Midbrain (tissue), 1 donor: ENCODE measurements around the gene FGF13.

Experiments
- DNase-seq: peaks from one replicate; lab custom pipeline; 2025; lab: John Stamatoyannopoulos, UW

Gene FGF13

DNA sequence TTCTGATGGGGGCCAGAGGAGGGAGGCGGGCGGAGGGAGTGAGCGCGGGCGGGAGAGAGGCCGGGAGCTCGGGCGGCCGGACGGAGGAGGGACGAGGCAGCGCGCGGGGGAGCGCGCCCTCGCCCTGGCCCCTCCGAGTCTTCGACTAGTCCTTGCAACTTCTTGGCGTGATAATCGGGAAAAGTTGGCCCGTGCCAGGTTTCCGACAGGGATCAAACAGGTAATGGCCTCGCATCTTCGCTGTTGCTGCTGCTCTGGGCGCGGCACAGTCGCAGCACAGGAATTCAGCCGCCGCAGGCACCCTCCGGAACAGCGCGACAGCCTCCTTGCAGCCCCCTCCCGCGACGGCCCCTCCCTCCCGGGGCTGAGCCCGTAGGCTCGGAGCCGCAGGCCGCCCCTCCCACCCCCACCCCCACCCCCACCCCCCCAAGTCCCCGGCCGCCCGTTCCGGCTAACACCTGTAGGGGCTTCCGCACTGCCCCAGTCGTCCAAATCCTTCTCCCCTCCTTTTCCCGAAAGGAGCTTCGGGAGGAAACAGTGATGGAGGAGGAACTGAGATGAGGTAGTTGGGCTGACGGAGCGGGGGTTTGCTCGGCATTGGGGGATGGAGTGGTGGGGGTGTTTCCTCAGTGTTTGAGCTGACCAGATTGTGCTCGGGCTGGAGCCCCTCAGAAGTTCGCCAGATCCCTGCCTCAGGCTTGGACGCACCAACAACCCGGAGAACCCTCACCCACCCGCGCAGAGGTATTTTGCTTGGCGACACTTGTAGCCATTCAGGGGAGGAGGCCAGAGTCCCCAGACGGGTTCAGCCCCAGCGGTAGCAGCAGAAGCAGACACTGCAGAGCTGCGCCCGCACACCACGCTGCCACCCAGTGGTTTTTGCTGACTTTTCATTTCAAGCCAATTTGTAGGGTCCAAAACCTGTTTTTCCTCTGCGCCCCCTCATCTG is at the start of gene FGF13:
FGF13 (minus strand) TSS at position 319 of the 949 bp plus-strand sequence. CDS start 714 bp downstream, outside the sequence.
- DNase-seq = no peak

GRCh38 chrX:138759217-138759943 is 47.9 kb upstream of the FGF13 start:
- no peak for DNase-seq

DNA sequence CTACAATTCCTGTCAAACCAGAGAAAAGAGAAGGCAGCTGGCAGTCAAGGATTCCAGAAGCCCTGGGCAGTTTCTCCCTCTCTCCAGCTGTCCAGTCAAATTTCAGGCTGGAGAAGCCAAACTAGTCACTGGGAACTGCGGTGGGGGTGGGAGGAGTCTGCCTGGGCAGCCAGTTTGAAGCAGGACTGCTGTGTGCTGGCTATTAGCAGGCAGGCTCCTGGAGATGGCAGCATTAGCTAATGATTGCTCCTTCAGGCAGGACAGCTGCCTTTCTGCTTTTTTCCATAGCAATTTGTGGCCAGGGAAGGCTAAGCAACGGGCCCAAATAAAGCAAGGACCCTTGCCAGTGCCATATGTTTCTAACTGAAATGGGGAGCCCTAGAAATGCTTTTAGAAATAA is 44.7 kb upstream of the FGF13 start:
- DNase-seq = peak; percentile 3

DNA sequence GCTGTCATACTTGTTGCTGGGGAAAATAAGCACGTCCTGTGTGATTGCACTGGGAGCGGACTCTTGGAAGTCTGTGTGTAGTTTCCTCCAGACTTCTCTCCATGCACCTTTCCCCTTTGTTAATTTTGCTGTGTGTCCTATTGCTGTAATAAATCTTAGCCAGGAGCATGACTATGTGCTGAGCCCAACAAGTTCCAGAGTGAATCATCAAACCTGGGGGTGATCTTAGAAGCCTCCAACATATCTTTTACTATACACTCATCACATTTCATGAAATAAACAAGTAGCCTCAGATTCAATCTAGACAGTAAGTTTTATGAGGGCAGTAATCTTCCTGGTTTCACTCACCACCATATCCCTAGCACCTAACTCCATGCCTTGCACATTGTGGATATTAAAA is 43.3 kb upstream of the FGF13 start:
- DNase-seq = no peak

- peak; percentile 8 for DNase-seq
These were observed 37.0 kb upstream of the FGF13 start for GRCh38 chrX:138748480-138748879.

DNA sequence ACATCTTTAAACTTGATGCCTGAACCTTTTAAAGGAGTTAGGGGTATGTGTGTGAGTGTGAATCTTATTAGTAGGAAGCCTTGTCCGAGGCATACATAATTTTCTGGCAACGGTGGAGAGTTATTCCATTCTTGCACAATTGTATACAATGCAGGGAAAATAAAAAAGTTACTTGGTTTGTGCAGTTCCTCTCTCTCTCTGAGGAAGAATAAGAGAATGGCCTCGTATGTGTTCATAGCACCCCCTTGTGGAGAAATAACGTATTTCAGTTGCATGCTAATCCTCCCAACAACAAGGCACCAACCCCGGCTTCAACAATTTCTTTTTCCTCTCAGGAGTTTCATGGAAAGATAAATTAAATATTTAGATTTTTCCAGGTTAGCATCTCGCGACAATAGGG is 33.7 kb upstream of the FGF13 start:
- DNase-seq = peak; percentile 70

DNA sequence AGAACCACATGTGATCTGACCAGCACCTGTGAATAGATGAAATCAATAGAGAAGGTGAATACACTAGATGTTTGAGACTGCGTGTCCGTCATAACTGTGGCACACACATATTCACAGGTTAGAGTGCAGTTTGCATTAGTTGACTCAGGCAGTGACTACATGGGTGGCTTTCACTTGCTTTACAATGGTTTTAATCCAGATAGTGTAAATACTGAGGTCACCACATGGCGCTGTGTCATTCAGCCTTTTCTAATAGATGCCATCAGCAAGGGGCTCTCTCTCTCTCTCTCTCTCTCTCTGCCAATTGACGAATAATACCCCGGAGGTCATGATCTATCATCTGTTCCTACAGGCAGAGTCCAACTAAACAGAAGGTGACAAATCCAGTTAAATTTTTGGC is 30.7 kb upstream of the FGF13 start:
- DNase-seq = no peak

DNA sequence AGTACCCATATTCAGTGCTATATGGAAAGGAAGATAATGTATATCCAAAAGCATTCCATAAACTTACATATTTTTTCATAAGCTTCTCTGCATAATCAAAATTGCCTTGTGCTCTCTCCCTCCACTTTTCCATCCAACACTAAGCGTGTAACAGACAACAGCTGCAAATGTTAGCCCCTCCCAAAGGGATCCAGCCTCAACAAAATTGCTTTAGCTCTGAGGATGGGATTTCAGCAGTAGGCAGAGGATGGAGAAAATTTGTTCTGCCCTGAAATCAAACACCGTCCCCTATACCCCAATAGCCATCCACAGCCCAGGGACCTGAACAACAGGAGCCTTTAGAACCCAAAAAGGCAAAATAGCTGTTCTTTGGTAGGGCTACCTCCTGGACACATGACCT is 28.8 kb upstream of the FGF13 start:
- no peak for DNase-seq

- DNase-seq = no peak
These were observed 11.8 kb upstream of the FGF13 start for GRCh38 chrX:138723301-138723700.

GRCh38 chrX:138719396-138719795 is 7.9 kb upstream of the FGF13 start:
- no peak for DNase-seq

- DNase-seq = no peak
These were observed 7.4 kb upstream of the FGF13 start for GRCh38 chrX:138718941-138719340.

- no peak for DNase-seq
These were observed 613 bp downstream of the FGF13 start for GRCh38 chrX:138710866-138711341.

DNA sequence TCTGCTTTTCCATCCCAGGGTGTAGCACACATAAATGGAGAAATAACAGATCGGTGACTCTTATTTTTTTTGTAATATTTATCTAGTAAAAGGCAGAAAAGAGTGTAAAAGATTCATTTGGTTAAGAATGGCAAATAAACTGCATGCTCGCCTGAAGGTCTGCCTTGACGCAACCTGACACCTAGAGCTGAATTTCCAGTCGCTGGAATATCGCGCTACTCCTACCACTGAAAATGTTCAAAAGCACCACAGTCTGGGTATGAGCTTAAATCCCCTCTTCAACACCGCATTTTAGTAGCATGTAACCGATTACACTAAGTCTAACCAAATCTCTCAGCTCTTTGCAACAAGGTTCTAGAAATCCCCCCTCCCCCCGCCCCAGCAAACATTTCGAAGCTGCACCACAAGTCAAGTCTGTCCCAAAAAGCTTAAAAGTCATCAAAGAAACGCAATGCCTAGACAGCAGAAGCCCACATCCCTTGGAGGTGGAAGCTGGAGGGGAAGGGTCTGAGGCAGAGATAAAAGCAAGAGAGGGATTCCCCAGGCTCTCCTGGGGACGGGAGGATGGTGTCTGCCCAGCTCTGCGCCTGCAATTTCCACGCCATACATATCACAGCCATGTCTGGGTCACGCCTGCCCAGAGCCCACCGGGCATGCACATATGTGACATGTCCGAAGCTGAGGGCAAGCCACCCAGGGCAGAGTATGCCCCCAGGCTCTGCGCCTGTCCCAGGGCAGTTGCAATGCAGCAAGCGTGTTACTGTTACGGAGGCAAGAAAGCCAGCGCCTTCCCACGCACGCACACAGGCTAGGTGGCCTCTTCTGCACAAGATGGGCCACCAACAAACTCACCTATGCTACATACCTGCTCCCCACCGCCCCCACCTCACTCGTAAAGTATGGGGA is 1.4 kb downstream of the FGF13 start:
- DNase-seq = no peak

DNA sequence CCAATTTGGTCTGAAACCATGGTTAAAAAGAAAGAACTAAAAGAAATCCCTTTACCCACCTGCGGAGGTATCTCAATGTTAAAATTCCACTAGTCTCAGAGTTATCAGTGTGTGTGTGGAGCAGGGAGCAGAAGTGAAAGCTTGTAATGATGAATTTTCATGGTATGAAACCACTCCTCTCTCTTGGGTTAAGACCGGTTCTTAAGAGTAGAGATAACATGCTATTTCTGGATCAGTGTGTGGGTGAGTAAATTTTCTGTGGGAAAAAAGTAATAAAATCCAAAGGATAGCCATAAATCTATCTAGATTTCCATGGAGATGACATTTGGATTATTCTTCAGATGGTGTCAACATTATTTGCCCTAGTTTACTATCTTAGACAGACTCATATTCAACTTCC is 3.2 kb downstream of the FGF13 start:
- DNase-seq = no peak

DNA sequence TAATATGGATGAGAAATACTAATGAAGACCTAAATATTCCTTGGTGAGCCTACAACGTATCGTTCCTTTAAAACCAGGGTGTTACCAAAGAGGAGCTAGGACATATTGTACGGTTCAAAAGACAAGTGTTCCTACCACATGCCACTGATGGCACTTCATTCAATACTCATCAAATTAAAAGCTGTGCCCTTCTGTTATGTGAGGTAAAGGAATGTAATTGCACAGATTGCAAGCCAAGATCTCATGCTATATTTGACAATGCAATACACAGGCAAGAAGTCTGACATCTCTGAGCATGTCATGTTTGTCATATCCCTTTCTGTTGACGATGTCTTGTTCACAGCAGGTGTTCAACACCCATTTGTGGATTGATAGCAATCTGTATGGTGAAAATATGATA is 6.9 kb downstream of the FGF13 start:
- DNase-seq = no peak

GRCh38 chrX:138704101-138704500 is 7.4 kb downstream of the FGF13 start:
- DNase-seq = no peak

DNA sequence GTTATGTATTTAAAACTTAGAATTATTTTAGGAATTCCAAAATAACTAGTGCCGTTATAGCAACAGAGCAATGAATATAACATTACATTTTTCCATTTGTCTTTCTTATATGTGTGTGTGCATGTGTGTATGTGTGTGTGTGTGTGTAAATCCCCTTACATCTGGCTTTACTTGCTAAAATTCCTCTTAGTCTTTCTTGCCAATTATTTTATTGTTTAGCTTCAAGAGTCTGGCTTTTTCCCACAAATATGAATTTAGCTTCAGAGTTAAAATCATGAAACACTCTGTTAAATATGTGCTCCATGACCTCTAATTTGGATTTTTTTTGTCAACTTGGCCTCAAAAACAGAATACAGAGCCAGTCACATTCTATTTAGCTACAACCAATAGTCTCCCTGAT is 18.9 kb downstream of the FGF13 start:
- DNase-seq = no peak

DNA sequence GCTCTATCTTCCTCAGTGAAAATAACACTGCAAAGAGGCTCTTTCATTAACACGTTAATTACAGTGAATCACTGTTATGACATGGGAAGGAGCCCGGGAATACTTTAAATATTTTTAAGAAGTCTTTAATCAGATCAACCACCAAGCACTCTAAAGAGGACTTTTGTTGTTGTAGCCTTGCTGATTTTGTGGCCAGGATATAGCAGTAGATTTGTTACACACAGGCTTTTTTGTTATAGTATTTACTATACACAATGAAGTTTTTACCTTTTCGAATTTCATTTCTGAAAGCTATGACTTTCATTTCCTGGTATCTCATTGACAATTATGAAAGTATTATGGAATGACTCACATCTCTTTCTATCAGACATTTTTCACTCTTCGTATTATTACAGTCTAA is 20.3 kb downstream of the FGF13 start:
- DNase-seq = no peak

GRCh38 chrX:138690591-138690990 is 20.9 kb downstream of the FGF13 start:
- no peak for DNase-seq

GRCh38 chrX:138683600-138683999 is 27.9 kb downstream of the FGF13 start:
- no peak for DNase-seq

GRCh38 chrX:138669693-138670092 is 41.8 kb downstream of the FGF13 start:
- DNase-seq = no peak

DNA sequence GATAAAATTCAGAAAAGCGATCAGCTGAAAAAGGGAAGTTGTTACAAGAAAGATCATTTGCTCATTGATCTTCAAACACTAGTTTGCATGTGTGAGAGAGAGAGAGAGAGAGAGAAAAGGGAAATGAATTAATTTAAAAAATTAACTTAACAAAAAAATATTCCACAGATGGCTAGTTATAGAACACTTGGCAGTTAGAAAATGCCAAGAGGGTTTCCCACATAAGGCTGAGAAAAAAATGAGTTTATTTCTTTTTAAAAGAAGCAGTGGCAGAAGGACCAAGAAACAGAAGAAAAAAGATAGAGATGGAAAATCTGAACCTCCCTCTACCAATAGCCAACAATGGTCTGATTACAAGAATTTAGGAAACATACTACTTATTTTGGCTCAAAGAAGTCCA is 47.1 kb downstream of the FGF13 start:
- DNase-seq = no peak
